HG02852 (cell line): ENCODE results near the gene CYS1.
"Not testable (repeated sequence)": the region's sequence is repeated elsewhere in the genome, so short reads cannot be mapped to it uniquely, and the experiment has no call there.

Source experiments
- ATAC-seq: cut with Tn5 transposase; IDR thresholded peaks from one replicate; pipeline ENCODE4 v1.9.1; 2021; ENCODE audit warnings: mild to moderate bottlenecking, moderate library complexity; ENCODE audit not compliant: unreplicated experiment

Gene CYS1

GRCh38 chr2:10079870-10080535, at the start of gene CYS1:
Gene CYS1, minus strand, starts transcription at chr2:10080411. Its CDS starts 188 bp downstream, at chr2:10080223.
- ATAC-seq, result peak; percentile 28

GRCh38 chr2:10129490-10129889, 49.3 kb upstream of the CYS1 start:
- ATAC-seq, result no peak

- ATAC-seq, result no peak
These were observed 48.2 kb upstream of the CYS1 start for GRCh38 chr2:10128420-10128819.

GRCh38 chr2:10126632-10127026, 46.4 kb upstream of the CYS1 start:
- no peak for ATAC-seq

- no peak for ATAC-seq
These were observed 45.8 kb upstream of the CYS1 start for GRCh38 chr2:10125842-10126631.

- ATAC-seq, result no peak
These were observed 44.4 kb upstream of the CYS1 start for GRCh38 chr2:10124538-10125045.

- ATAC-seq, result no peak
These were observed 43.1 kb upstream of the CYS1 start for GRCh38 chr2:10123281-10123680.

GRCh38 chr2:10122500-10123280, 42.5 kb upstream of the CYS1 start, which contains the start of gene RRM2:
Gene RRM2, plus strand, starts transcription at chr2:10122739. Its CDS starts 60 bp downstream, at chr2:10122799.
- peak; percentile 66 for ATAC-seq

GRCh38 chr2:10120877-10121574, 40.8 kb upstream of the CYS1 start:
- no peak for ATAC-seq

- ATAC-seq, result peak; percentile 65
These were observed 40.1 kb upstream of the CYS1 start for GRCh38 chr2:10120158-10120876.

GRCh38 chr2:10119601-10120157, 39.5 kb upstream of the CYS1 start:
- ATAC-seq, result no peak

GRCh38 chr2:10119027-10119325, 38.8 kb upstream of the CYS1 start:
- no peak for ATAC-seq

GRCh38 chr2:10109311-10109710, 29.1 kb upstream of the CYS1 start:
- ATAC-seq, result no peak

GRCh38 chr2:10104906-10105305, 24.7 kb upstream of the CYS1 start:
- ATAC-seq, result not testable (repeated sequence)

GRCh38 chr2:10103179-10103578, 23.0 kb upstream of the CYS1 start:
- no peak for ATAC-seq

GRCh38 chr2:10101491-10101890, 21.3 kb upstream of the CYS1 start:
- no peak for ATAC-seq

- peak; percentile 65 for ATAC-seq
These were observed 17.3 kb upstream of the CYS1 start for GRCh38 chr2:10097352-10098148.

- ATAC-seq, result no peak
These were observed 16.4 kb upstream of the CYS1 start for GRCh38 chr2:10096641-10097040.

GRCh38 chr2:10095175-10095574, 15.0 kb upstream of the CYS1 start:
- ATAC-seq, result no peak
